OCI-LY3 (cell line): ENCODE results near the gene CFAP251.
"Not testable (repeated sequence)": the region's sequence is repeated elsewhere in the genome, so short reads cannot be mapped to it uniquely, and the experiment has no call there.

ENCODE experiments used
- H2AFZ ChIP-seq: fragments of 200-600, 300-600 bp; shearing (Covaris generic); 2 replicates; pipeline ENCODE4 v1.6.0; 2014; ENCODE audit warnings: antibody characterized with exemption, low read depth, low read length
- H3K27ac ChIP-seq: fragments of 200-600, 300-600 bp; sonication (generic); 2 replicates; pipeline ENCODE4 v1.5.1; 2014; ENCODE audit warnings: mild to moderate bottlenecking, low read length, moderate library complexity, mixed read lengths
- H3K27me3 ChIP-seq: fragments of 200-600, 300-600 bp; sonication (generic); 2 replicates; pipeline ENCODE4 v1.6.1; 2014; ENCODE audit warnings: low read depth, low read length, mixed read lengths
- H3K36me3 ChIP-seq: fragments of 200-600, 300-600 bp; sonication (generic); replicated peaks from 2 replicates; pipeline ENCODE3; 2014; ENCODE audit warnings: low read depth, low read length, mixed read lengths
- H3K4me1 ChIP-seq: fragments of 300-600, 200-600 bp; sonication (generic); 2 replicates; pipeline ENCODE4 v1.6.1; 2014; ENCODE audit warnings: low read length, mixed read lengths
- H3K4me2 ChIP-seq: fragments of 200-600, 300-600 bp; sonication (generic); 2 replicates; pipeline ENCODE4 v1.6.1; 2014; ENCODE audit warnings: low read length, mixed read lengths
- H3K4me3 ChIP-seq: fragments of 300-600, 200-600 bp; sonication (generic); 2 replicates; pipeline ENCODE4 v1.5.1; 2014; ENCODE audit warnings: antibody characterized with exemption, mild to moderate bottlenecking, low read length, moderate library complexity
- H3K79me2 ChIP-seq: fragments of 300-600, 200-600 bp; shearing (Covaris generic); 2 replicates; pipeline ENCODE4 v1.6.1; 2014; ENCODE audit warnings: mild to moderate bottlenecking, low read length, mixed read lengths
- H3K9ac ChIP-seq: fragments of 300-600, 200-600 bp; shearing (Covaris generic); 2 replicates; pipeline ENCODE4 v1.6.0; 2014; ENCODE audit warnings: mild to moderate bottlenecking, low read length, moderate library complexity
- H3K9me3 ChIP-seq: fragments of 200-600, 300-600 bp; shearing (Covaris generic); 2 replicates; pipeline ENCODE4 v1.6.1; 2014; ENCODE audit warnings: low read length, mixed read lengths; ENCODE audit not compliant: insufficient read depth
- H4K20me1 ChIP-seq: fragments of 200-600, 300-600 bp; sonication (generic); 2 replicates; pipeline ENCODE4 v1.6.1; 2016; ENCODE audit warnings: low read length, mixed read lengths; ENCODE audit not compliant: insufficient read depth
- EZH2phosphoT487 ChIP-seq: fragments of 200-600 bp; shearing (Covaris generic); IDR thresholded peaks from 2 replicates; pipeline ENCODE4 v1.6.1; 2018; ENCODE audit warnings: antibody characterized with exemption, mixed run types, low read depth
- TF ChIP-seq, protein P1 (sequence below): fragments of 200-600, 300-600 bp; sonication (generic); IDR thresholded peaks from 2 replicates; pipeline ENCODE4 v1.5.1; 2014; ENCODE audit warnings: antibody characterized with exemption, low read length, low read depth

The CFAP251 gene

DNA sequence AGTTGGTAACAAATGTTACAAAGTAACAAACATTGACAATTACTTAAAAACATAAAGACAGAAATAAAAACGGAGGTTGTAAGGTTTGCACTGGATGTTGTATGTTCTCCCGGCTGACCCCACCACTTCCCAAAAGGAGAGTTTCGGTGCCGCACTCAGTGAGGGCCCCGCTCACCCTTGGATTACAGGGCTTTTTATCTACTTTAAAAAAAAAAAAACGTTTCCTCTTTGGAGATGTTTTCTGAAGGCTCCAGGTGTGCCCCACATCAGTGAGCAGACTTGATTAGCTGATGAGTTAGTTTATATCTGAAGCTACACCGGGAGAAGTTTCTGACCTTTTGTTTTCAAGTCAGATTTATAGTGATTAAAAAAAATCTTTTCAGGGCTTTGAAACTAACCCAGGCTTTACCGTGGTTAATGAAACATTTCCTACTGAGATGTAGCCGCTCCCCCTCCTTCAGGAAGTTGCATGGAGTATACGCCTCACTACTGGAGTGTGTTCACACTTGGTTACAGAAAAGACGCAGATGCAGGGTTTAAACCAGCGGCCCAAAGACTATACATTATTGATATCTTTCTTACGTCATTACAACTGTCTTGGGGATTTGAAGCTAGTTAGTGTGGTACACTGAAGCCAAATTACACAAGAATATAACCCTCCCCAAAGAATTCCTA, 65.3 kb downstream of the CFAP251 start:
- Histone ChIP-seq H3K79me2 (no peaks in the 10 kb centered on the region), H3K36me3 (no peaks in the 10 kb centered on the region), H4K20me1 (no peaks in the 10 kb centered on the region), H3K4me3 (peak overlapping the region; percentile 9), H2AFZ (peak overlapping the region; percentile 22; the same call in 1 of the 2 replicates), H3K27me3 (0 out of 2 replicates have a peak, but pooled peaks cover 3% of the 10 kb centered on the region), H3K27ac (peak overlapping the region; percentile 4; the same call in 1 of the 2 replicates), H3K4me2 (peak overlapping the region; percentile 58), H3K9me3 (no peaks in the 10 kb centered on the region), H3K9ac (peak overlapping the region; percentile 28), H3K4me1 (peaks cover 57% of the 10 kb centered on the region)
- no peak for TF ChIP-seq EZH2phosphoT487
- TF ChIP-seq, protein P1, sequence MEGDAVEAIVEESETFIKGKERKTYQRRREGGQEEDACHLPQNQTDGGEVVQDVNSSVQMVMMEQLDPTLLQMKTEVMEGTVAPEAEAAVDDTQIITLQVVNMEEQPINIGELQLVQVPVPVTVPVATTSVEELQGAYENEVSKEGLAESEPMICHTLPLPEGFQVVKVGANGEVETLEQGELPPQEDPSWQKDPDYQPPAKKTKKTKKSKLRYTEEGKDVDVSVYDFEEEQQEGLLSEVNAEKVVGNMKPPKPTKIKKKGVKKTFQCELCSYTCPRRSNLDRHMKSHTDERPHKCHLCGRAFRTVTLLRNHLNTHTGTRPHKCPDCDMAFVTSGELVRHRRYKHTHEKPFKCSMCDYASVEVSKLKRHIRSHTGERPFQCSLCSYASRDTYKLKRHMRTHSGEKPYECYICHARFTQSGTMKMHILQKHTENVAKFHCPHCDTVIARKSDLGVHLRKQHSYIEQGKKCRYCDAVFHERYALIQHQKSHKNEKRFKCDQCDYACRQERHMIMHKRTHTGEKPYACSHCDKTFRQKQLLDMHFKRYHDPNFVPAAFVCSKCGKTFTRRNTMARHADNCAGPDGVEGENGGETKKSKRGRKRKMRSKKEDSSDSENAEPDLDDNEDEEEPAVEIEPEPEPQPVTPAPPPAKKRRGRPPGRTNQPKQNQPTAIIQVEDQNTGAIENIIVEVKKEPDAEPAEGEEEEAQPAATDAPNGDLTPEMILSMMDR, result no peak

DNA sequence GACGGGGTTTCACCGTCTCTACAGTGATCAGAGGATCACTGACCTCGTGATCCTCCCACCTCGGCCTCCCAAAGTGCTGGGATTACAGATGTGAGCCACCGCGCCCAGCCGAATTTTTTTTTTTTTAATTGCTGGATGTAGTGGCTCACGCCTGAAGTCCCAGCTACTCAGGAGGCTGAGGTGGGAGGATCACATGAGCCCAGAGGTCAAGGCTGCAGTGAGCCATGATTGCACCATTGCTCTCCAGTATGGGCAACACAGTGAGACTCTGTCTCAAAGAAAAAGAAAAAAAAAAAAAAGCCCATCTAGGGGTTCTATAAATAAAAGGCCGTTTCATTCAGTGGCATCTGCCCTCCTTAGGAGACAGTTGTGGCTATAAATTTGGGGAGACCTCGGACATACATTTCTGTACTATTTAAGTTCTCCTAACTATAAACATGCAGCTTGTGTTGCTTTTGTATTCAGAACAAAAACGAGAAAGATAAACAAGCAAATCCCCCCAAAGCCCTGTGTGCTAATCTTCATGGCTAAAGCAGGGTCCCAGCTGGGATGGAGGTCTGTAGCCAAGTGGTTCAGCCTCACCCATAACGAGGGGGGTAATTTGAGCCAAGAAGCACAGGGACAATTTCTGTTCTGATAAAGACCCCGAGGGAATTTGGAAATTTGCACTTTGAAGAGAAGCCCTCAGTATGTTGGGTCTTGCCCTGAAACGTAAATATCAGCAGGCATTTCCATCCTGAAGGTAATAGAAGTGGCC, 68.3 kb downstream of the CFAP251 start:
- TF ChIP-seq, protein P1, result no peak
- no peak for TF ChIP-seq EZH2phosphoT487
- Histone ChIP-seq H4K20me1 (no peaks in the 10 kb centered on the region), H3K4me2 (no peak overlapping the region), H3K9me3 (no peaks in the 10 kb centered on the region), H3K27me3 (0 out of 2 replicates have a peak, but pooled peaks cover 3% of the 10 kb centered on the region), H3K36me3 (no peaks in the 10 kb centered on the region), H3K9ac (no peak overlapping the region), H3K79me2 (no peaks in the 10 kb centered on the region), H3K27ac (no peak overlapping the region), H3K4me3 (no peak overlapping the region), H2AFZ (no peak overlapping the region), H3K4me1 (peaks cover 56% of the 10 kb centered on the region)

DNA sequence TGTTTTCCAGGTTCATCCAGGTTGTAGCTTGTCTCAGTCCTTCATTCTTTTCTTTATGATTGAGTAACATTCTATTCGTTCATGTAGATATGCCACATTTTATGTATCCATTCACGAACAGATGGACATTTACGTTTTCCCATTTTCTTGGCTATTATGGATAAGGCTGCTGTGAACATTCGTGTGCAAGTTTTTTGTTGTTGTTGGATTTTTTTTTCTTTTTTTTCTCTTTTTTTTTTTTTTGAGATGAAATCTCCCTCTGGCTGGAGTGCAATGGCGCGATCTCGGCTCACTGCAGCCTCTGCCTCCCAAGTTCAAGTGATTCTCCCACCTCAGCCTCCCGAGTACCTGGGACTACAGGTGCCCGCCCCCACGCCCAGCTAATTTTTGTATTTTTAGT, 70.1 kb downstream of the CFAP251 start:
- not testable (repeated sequence) for H3K4me3 ChIP-seq, H3K27ac ChIP-seq, H4K20me1 ChIP-seq, H3K27me3 ChIP-seq, H3K9ac ChIP-seq, H3K79me2 ChIP-seq, H3K36me3 ChIP-seq, H3K4me2 ChIP-seq, H2AFZ ChIP-seq, H3K9me3 ChIP-seq
- H3K4me1 ChIP-seq, result peaks cover 47% of the 10 kb centered on the region

DNA sequence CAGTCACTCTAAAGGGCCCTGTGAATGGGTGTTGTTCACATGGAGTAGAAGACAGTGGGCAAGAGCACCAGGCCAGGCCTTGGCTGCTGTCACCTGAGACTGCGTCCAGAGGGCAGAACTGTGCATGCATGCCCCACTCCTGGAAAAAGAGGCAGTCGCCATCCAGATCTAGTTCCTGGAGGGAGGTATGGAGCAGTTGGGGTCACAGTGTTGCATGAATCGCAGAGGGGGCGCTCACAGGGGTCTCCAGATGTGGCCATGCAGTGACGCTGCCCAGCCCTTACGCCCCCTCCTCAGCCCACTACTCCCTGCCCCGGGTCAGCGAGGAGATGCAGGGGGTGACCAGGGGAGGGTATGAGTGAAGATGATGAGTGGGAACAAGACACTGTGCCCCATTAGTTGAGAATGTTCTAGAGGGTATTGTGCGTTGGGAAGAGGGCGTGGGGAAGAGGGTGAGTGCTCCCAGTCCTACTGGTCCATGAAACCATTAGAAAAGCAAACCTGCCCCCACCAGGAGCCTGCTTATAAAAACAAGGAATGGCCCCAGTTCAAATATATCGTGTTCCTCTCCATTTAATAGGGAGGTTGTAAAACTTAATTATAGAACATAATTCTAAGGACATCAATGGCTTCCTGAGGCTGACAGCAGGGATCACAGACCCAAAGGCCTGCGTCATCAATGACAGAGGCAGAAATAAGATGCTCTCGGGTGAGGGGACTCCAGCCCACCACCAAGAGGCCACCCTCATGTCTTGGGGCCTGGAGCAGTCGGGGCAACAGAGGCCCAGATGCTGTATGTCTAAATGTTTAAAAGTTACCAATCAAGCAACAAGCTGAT, 71.1 kb downstream of the CFAP251 start:
- H4K20me1 ChIP-seq, result no peaks in the 10 kb centered on the region
- no peaks in the 10 kb centered on the region for H3K9me3 ChIP-seq
- TF ChIP-seq, protein P1, result no peak
- TF ChIP-seq EZH2phosphoT487, result no peak
- H3K9ac ChIP-seq, result peak overlapping the region; percentile 68
- H3K4me3 ChIP-seq, result peak overlapping the region; percentile 45; the same call in 1 of the 2 replicates
- no peaks in the 10 kb centered on the region for H3K36me3 ChIP-seq
- no peaks in the 10 kb centered on the region for H3K27me3 ChIP-seq
- H3K27ac ChIP-seq, result peak overlapping the region; percentile 97
- H3K79me2 ChIP-seq, result no peaks in the 10 kb centered on the region
- no peak overlapping the region for H2AFZ ChIP-seq
- H3K4me2 ChIP-seq, result peak overlapping the region; percentile 70
- H3K4me1 ChIP-seq, result peaks cover 42% of the 10 kb centered on the region
